Effector memory CD8-positive, alpha-beta T cell (primary cell): ENCODE results near the gene CLCN4.

ENCODE experiments used
- ATAC-seq: fragments of 150-1000 bp; cut with Tn5 transposase; replicated peaks from 2 replicates; pipeline ENCODE4 v1.10.0; 2021; ENCODE audit warnings: mild to moderate bottlenecking, moderate library complexity
- DNase-seq, 3 experiments: peaks; one replicate each; pipeline ENCODE4 v3.0.0; 2021
- H3K27ac Mint-ChIP-seq, 2 donors: one replicate each; pipeline ENCODE4 v1.8.0; 2022; ENCODE audit warnings: mild to moderate bottlenecking in 2 of 2, mixed read lengths in 2 of 2, moderate library complexity in 2 of 2
- H3K27me3 Mint-ChIP-seq, 2 donors: one replicate each; pipeline ENCODE4 v1.8.0; 2022; ENCODE audit warnings: mixed read lengths in 2 of 2
- H3K36me3 Mint-ChIP-seq: one replicate; pipeline ENCODE4 v1.8.0; 2022; ENCODE audit warnings: mild to moderate bottlenecking, moderate library complexity, mixed read lengths; ENCODE audit not compliant: insufficient read depth
- H3K4me1 Mint-ChIP-seq, 2 donors: one replicate each; pipeline ENCODE4 v1.8.0; 2022; ENCODE audit warnings: low read depth in 2 of 2, mixed read lengths in 2 of 2
- H3K4me3 Mint-ChIP-seq, 2 donors: one replicate each; pipeline ENCODE4 v1.8.0; 2022; ENCODE audit warnings: mild to moderate bottlenecking in 2 of 2, mixed read lengths in 2 of 2, moderate library complexity in 2 of 2
- H3K9me3 Mint-ChIP-seq, 2 donors: one replicate each; pipeline ENCODE4 v1.8.0; 2022; ENCODE audit warnings: mixed read lengths in 2 of 2

CLCN4 gene

DNA sequence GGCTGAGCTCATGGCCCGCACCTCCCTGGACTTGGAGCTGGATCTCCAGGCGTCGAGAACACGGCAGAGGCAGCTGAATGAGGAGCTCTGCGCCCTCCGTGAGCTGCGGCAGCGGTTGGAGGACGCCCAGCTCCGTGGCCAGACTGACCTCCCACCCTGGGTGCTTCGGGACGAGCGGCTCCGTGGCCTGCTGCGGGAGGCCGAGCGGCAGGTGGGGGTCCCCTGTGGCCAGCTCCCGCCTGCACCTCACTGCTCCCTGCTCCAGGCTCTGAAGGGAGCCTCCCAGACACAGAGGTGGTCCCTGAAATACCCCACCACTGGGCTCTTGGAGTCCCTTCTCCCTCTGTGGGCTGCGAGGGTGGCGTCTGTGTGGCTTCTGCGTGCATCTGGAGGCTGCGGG lies 18.0 kb upstream of the CLCN4 start:
- H3K9me3 Mint-ChIP-seq = no peaks in the 10 kb centered on the region
- no peak overlapping the region for H3K4me3 Mint-ChIP-seq
- no peaks in the 10 kb centered on the region for H3K27me3 Mint-ChIP-seq
- DNase-seq (no peak), ATAC-seq (no peak)
- H3K27ac Mint-ChIP-seq = no peak overlapping the region
- no peaks in the 10 kb centered on the region for H3K4me1 Mint-ChIP-seq
- H3K36me3 Mint-ChIP-seq = peaks cover 56% of the 10 kb centered on the region

- no peak for DNase-seq
- no peaks in the 10 kb centered on the region for H3K9me3 Mint-ChIP-seq
- H3K36me3 Mint-ChIP-seq = peaks cover 57% of the 10 kb centered on the region
- no peak overlapping the region for H3K4me3 Mint-ChIP-seq
- no peak overlapping the region for H3K27ac Mint-ChIP-seq
- H3K27me3 Mint-ChIP-seq = no peaks in the 10 kb centered on the region
- no peaks in the 10 kb centered on the region for H3K4me1 Mint-ChIP-seq
- no peak for ATAC-seq
These were observed 16.5 kb upstream of the CLCN4 start for GRCh38 chrX:10140264-10140663.

GRCh38 chrX:10142041-10142599 lies 14.7 kb upstream of the CLCN4 start:
- H3K4me3 Mint-ChIP-seq = no peak overlapping the region
- H3K9me3 Mint-ChIP-seq = no peaks in the 10 kb centered on the region
- H3K4me1 Mint-ChIP-seq = no peaks in the 10 kb centered on the region
- DNase-seq (no peak), ATAC-seq (no peak)
- no peaks in the 10 kb centered on the region for H3K27me3 Mint-ChIP-seq
- H3K27ac Mint-ChIP-seq = no peak overlapping the region
- H3K36me3 Mint-ChIP-seq = peaks cover 50% of the 10 kb centered on the region

DNA sequence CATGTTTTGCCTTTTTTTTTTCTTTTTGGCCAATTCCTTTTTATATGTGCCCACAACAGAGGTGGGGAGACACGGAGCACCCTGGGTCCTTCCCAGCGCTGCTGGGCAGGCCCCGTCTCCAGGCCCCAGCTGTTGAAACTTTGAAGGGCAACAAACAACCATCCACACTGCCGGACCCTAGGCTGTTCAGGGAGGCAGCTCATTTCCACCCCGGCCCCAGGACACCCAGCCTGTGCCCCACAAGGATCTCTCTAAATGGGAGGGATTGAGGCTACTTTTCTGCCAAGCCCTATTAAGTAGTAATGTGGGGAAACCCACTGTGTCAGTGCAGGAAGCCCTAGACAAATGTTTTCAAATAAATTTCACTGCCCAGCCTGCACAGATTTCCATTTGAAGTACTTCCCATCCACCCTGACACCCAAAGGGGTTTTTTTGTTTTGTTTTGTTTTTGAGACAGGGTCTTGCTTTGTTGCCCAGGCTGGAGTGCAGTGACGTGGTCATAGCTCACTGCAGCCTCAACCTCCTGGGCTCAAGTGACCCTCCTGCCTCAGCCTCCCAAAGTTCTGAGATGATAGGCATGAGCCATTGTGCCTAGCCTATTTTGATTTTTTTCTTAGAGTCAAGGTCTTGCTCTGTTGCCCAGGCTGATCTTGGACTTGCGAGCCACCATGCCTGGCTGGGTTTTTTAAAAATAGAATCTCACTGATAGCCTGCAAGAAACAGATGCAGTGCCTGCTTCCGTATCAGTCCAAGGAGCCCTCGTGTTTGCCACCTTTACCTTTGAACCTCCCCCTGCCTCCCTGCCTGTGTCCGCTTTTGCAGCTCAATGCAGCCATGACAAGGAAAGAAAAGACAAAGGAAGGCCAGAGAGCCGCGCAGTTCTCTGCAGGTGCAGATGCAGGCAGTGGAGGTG lies 13.4 kb upstream of the CLCN4 start:
- peaks cover 43% of the 10 kb centered on the region for H3K36me3 Mint-ChIP-seq

GRCh38 chrX:10146346-10146745 lies 10.4 kb upstream of the CLCN4 start:
- H3K4me3 Mint-ChIP-seq = no peak overlapping the region
- H3K27me3 Mint-ChIP-seq = no peaks in the 10 kb centered on the region
- no peaks in the 10 kb centered on the region for H3K4me1 Mint-ChIP-seq
- ATAC-seq = no peak
- no peak for DNase-seq
- H3K9me3 Mint-ChIP-seq = no peaks in the 10 kb centered on the region
- H3K36me3 Mint-ChIP-seq = peaks cover 17% of the 10 kb centered on the region
- no peak overlapping the region for H3K27ac Mint-ChIP-seq

More for the DNA sequence above, 13.4 kb upstream of the CLCN4 start:
- Mint-ChIP-seq H3K4me1 (no peaks in the 10 kb centered on the region), H3K27ac (peak overlapping the region in 1 of 2 donors; percentile 83), H3K9me3 (no peaks in the 10 kb centered on the region), H3K4me3 (no peak overlapping the region), H3K27me3 (no peaks in the 10 kb centered on the region)
- ATAC-seq (no peak), DNase-seq (no peak)

GRCh38 chrX:10152086-10152485 lies 4.7 kb upstream of the CLCN4 start:
- ATAC-seq = no peak
- no peaks in the 10 kb centered on the region for H3K36me3 Mint-ChIP-seq
- H3K27ac Mint-ChIP-seq = no peak overlapping the region
- no peak for DNase-seq
- no peak overlapping the region for H3K4me3 Mint-ChIP-seq
- H3K4me1 Mint-ChIP-seq = no peaks in the 10 kb centered on the region
- peaks cover 14 to 17% of the 10 kb centered on the region in 2 donors for H3K27me3 Mint-ChIP-seq
- H3K9me3 Mint-ChIP-seq = no peaks in the 10 kb centered on the region

DNA sequence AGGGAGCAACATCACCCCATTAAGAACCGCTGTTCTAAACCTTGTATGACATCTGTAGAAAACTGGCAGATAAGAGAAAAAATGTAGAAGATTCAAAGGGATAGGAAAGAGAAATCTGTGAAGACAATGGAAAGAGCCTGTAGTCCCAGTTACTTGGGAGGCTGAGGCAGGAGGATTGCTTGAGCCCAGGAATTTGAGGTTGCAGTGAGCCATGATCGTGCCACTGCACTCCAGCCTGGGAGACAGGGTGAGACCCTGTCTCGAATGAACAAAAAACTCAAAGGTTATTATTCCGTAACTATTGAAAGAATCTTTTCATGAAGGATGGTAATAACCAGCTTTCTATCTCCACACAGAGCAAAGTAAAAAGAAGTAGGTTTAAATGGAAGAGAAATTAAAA lies 1.6 kb upstream of the CLCN4 start:
- no peaks in the 10 kb centered on the region for H3K9me3 Mint-ChIP-seq
- DNase-seq (no peak), ATAC-seq (no peak)
- no peak overlapping the region for H3K4me3 Mint-ChIP-seq
- no peak overlapping the region for H3K27ac Mint-ChIP-seq
- H3K27me3 Mint-ChIP-seq = peaks cover 23 to 31% of the 10 kb centered on the region in 2 donors
- H3K4me1 Mint-ChIP-seq = no peaks in the 10 kb centered on the region
- H3K36me3 Mint-ChIP-seq = no peaks in the 10 kb centered on the region

- Mint-ChIP-seq H3K27me3 (peaks cover 34 to 45% of the 10 kb centered on the region in 2 donors), H3K9me3 (no peaks in the 10 kb centered on the region), H3K4me3 (no peak overlapping the region), H3K27ac (no peak overlapping the region), H3K36me3 (no peaks in the 10 kb centered on the region), H3K4me1 (no peaks in the 10 kb centered on the region)
- no peak for DNase-seq
- no peak for ATAC-seq
These were observed 212 bp downstream of the CLCN4 start for GRCh38 chrX:10157032-10157341.

DNA sequence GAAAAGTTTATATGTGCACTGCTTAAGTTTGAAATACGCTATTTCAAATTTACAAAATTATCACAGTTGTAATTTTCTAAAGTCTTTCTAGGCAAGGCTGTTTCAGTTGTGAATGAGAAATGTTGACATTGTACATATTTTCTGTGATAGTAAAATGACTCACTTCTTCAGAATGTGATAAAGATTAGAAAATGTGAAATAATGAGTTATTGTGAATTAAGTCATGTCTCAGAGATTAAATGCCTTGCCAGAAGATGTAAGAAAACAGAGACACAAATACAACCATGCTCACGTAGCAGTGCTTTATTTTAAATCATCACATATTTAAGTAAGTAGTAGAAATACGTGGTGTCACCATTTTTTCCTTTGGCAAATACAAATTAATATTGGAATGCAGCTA lies 768 bp downstream of the CLCN4 start:
- H3K27ac Mint-ChIP-seq = no peak overlapping the region

GRCh38 chrX:10158279-10159144 lies 1.7 kb downstream of the CLCN4 start:
- Mint-ChIP-seq H3K36me3 (no peaks in the 10 kb centered on the region), H3K27me3 (peaks cover 30 to 43% of the 10 kb centered on the region in 2 donors), H3K27ac (no peak overlapping the region), H3K9me3 (no peaks in the 10 kb centered on the region), H3K4me3 (no peak overlapping the region), H3K4me1 (no peaks in the 10 kb centered on the region)
- DNase-seq (no peak), ATAC-seq (no peak)

More for the DNA sequence above, 768 bp downstream of the CLCN4 start:
- no peaks in the 10 kb centered on the region for H3K36me3 Mint-ChIP-seq
- H3K4me1 Mint-ChIP-seq = no peaks in the 10 kb centered on the region
- peaks cover 34 to 45% of the 10 kb centered on the region in 2 donors for H3K27me3 Mint-ChIP-seq
- DNase-seq = no peak
- no peak for ATAC-seq
- no peak overlapping the region for H3K4me3 Mint-ChIP-seq
- no peaks in the 10 kb centered on the region for H3K9me3 Mint-ChIP-seq

- Mint-ChIP-seq H3K27me3 (peaks cover 35 to 44% of the 10 kb centered on the region in 2 donors), H3K27ac (no peak overlapping the region), H3K4me3 (no peak overlapping the region), H3K9me3 (no peaks in the 10 kb centered on the region), H3K4me1 (no peaks in the 10 kb centered on the region), H3K36me3 (no peaks in the 10 kb centered on the region)
- ATAC-seq = no peak
- DNase-seq = no peak
These were observed 2.3 kb downstream of the CLCN4 start for GRCh38 chrX:10159145-10159468.

DNA sequence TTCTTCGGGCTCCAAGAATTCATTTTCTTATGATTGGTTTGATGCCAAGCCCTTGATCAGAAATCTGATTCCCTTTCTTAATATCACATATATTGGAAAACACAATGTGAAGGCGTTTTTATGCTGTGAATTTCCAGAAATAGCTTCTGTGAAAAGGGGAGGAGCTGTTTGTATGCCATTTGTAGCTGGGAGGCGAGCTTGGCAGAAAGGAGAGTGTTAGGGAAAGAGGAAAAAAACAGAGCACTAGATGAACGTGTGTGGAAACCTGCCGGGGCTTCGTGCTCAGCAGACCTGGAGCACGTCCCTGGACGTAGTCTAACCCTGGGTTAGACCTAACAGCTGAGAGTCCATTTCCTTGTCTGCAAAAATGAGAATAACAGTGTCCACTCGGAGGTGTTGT lies 3.4 kb downstream of the CLCN4 start:
- ATAC-seq (no peak), DNase-seq (no peak)
- no peaks in the 10 kb centered on the region for H3K9me3 Mint-ChIP-seq
- H3K27me3 Mint-ChIP-seq = peaks cover 28 to 43% of the 10 kb centered on the region in 2 donors
- no peaks in the 10 kb centered on the region for H3K4me1 Mint-ChIP-seq
- H3K36me3 Mint-ChIP-seq = no peaks in the 10 kb centered on the region
- H3K4me3 Mint-ChIP-seq = no peak overlapping the region
- no peak overlapping the region for H3K27ac Mint-ChIP-seq

GRCh38 chrX:10163031-10163430 lies 6.3 kb downstream of the CLCN4 start:
- no peaks in the 10 kb centered on the region for H3K36me3 Mint-ChIP-seq
- peaks cover 0 to 7% of the 10 kb centered on the region in 2 donors for H3K4me1 Mint-ChIP-seq
- H3K27me3 Mint-ChIP-seq = peaks cover 25 to 42% of the 10 kb centered on the region in 2 donors
- no peak overlapping the region for H3K27ac Mint-ChIP-seq
- no peak overlapping the region for H3K4me3 Mint-ChIP-seq
- DNase-seq (no peak), ATAC-seq (no peak)
- no peaks in the 10 kb centered on the region for H3K9me3 Mint-ChIP-seq
